PFSK-1 (cell line): ENCODE results near the gene ZNF394.

Experiments used
- FOXP2 ChIP-seq: optimal IDR thresholded peaks from 2 replicates; pipeline ENCODE3; 2011; ENCODE audit warnings: borderline replicate concordance, control low read depth, inconsistent platforms; ENCODE audit not compliant: insufficient read depth; ENCODE audit errors: extremely low read length, extremely low read depth
- POLR2AphosphoS5 ChIP-seq: IDR thresholded peaks from 2 replicates; pipeline ENCODE4 v1.6.1; 2012; ENCODE audit warnings: low read depth, mild to moderate bottlenecking, control low read depth, low read length, moderate library complexity
- SIN3A ChIP-seq: IDR thresholded peaks from 2 replicates; pipeline ENCODE4 v1.6.1; 2012; ENCODE audit warnings: mild to moderate bottlenecking, low read length, moderate library complexity, borderline replicate concordance; ENCODE audit not compliant: insufficient read depth
- TAF1 ChIP-seq: IDR thresholded peaks from 2 replicates; pipeline ENCODE4 v1.6.1; 2012; ENCODE audit warnings: low read length, control low read depth, borderline replicate concordance; ENCODE audit not compliant: insufficient read depth
- TF ChIP-seq, protein P1 (sequence below), 2 experiments: IDR thresholded peaks; 2 replicates each; pipeline versions ENCODE4 v1.6.1 to v1.8.0; 2011 to 2012; ENCODE audit warnings: low read depth in 2 of 2, low read length in 2 of 2, control low read depth in 1 of 2, inconsistent platforms in 1 of 2, mild to moderate bottlenecking in 1 of 2, moderate library complexity in 1 of 2; ENCODE audit not compliant: insufficient read depth in 1 of 2

Gene ZNF394

DNA sequence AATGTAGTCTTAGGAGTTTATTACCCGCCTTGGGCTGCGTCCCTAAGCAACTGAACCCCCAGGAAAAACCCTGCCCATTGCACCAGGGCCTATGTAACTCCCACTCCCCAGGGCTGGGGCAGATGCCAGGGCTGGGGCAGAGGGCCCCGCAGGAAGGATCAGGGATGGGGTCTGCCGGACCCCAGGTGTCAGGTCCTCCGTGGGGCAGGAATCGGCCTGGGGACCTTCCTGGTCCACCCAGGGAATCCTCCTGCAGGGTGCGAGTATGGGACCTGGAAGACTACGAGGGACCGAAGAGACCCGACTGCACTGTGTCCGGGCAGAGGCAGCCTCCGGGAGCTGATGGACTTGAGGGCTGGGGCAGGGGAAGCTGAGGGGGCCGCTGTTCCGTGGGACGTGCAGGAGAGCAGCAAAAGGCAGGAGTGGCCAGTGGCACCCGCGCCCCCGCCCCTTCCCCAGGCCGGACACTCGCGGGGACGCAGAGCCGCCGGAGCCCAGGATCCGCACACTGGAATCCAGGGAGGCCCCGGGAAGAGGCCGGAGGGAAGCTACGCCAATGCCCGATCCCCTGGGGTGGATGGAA is 31.7 kb downstream of the ZNF394 start:
- no peak for TF ChIP-seq FOXP2
- no peak for TF ChIP-seq SIN3A
- no peak for TF ChIP-seq POLR2AphosphoS5
- TF ChIP-seq, protein P1, sequence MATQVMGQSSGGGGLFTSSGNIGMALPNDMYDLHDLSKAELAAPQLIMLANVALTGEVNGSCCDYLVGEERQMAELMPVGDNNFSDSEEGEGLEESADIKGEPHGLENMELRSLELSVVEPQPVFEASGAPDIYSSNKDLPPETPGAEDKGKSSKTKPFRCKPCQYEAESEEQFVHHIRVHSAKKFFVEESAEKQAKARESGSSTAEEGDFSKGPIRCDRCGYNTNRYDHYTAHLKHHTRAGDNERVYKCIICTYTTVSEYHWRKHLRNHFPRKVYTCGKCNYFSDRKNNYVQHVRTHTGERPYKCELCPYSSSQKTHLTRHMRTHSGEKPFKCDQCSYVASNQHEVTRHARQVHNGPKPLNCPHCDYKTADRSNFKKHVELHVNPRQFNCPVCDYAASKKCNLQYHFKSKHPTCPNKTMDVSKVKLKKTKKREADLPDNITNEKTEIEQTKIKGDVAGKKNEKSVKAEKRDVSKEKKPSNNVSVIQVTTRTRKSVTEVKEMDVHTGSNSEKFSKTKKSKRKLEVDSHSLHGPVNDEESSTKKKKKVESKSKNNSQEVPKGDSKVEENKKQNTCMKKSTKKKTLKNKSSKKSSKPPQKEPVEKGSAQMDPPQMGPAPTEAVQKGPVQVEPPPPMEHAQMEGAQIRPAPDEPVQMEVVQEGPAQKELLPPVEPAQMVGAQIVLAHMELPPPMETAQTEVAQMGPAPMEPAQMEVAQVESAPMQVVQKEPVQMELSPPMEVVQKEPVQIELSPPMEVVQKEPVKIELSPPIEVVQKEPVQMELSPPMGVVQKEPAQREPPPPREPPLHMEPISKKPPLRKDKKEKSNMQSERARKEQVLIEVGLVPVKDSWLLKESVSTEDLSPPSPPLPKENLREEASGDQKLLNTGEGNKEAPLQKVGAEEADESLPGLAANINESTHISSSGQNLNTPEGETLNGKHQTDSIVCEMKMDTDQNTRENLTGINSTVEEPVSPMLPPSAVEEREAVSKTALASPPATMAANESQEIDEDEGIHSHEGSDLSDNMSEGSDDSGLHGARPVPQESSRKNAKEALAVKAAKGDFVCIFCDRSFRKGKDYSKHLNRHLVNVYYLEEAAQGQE (IDR thresholded peaks at IDR 0.05; ENCODE audit: insufficient read depth in 1 of 2, low read depth in 2 of 2, low read length in 2 of 2) = no peak
- no peak for TF ChIP-seq TAF1

DNA sequence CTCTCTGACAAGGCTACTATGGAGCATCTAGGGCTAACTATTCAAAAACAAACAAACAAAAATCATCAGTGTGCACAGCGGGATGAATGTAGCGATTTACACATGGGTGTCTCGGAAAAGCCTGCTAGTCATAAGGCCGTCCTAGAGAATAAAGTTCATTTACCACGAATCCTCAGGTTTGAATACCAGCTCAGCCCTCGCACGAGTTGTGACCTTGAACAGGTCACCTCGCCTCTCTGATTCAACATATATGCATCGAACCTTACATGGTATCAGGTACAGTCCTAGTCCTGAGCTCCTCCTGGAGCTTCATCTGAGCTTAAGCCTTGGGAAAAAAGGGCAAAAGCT is 34.7 kb downstream of the ZNF394 start:
- no peak for TF ChIP-seq SIN3A
- TF ChIP-seq, protein P1 (IDR thresholded peaks at IDR 0.05; ENCODE audit: insufficient read depth in 1 of 2, low read depth in 2 of 2, low read length in 2 of 2) = no peak
- no peak for TF ChIP-seq TAF1
- TF ChIP-seq POLR2AphosphoS5 = no peak
- no peak for TF ChIP-seq FOXP2

DNA sequence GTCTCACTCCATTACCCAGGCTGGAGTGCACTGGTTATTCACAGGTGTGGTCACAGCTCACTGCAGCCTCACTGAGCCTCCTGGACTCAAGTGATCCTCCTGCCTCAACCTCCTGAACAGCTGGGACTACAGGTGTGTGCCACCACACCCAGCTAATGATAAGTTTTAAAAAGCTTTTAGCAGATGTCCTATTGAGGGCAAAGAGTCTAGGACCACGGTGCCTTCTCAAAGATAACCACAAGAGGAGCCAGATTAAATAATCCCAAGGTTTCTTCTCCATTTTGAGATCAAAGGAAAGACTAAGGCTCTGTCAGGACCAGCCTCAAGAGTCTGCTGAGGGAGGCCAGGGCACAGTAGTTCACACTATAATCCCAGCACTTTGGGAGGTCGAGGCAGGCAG is 38.9 kb downstream of the ZNF394 start:
- no peak for TF ChIP-seq TAF1
- TF ChIP-seq SIN3A = no peak
- TF ChIP-seq, protein P1 (IDR thresholded peaks at IDR 0.05; ENCODE audit: insufficient read depth in 1 of 2, low read depth in 2 of 2, low read length in 2 of 2) = no peak
- TF ChIP-seq FOXP2 = no peak
- TF ChIP-seq POLR2AphosphoS5 = no peak

DNA sequence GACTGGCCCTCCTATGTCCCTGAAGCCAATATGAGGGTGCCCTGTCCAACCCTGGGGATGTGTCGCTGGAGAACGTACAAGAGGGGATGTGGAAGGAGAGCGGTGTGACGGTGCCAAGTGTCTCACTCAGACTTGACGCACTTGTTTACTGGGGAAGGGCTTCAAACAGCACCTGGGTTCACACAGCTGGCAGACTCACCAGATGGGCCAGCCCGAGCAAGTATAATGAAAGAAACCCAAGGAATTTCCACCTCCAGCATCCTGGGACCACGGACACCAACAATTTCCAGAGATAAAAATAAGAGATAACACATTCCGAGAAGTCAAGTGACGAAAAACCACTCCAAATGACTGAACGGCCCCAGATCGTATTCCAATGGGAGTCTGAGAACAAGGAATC is 39.4 kb downstream of the ZNF394 start:
- TF ChIP-seq FOXP2 (no peak), POLR2AphosphoS5 (0 out of 2 replicates have a peak, but pooled peaks have one; percentile 27)

DNA sequence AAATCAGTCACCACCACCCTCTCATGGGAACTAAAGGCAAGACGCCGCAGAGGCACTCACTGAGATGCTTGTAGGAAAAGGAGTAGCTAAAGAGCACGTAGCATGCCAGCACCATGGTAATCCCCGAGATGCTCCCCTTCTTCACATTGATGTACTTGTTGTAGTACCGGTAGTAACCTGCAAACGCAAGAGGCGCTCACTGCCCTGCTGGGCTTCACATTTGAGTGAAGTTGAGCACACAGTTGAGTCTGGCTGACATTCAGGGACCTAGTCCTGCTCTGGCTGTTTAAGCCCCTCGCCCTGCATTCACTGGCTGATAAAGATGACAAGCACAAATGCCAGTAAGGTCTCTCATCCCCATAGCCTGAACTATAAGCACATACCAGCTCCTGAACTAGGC is 41.0 kb downstream of the ZNF394 start:
- no peak for TF ChIP-seq SIN3A

DNA sequence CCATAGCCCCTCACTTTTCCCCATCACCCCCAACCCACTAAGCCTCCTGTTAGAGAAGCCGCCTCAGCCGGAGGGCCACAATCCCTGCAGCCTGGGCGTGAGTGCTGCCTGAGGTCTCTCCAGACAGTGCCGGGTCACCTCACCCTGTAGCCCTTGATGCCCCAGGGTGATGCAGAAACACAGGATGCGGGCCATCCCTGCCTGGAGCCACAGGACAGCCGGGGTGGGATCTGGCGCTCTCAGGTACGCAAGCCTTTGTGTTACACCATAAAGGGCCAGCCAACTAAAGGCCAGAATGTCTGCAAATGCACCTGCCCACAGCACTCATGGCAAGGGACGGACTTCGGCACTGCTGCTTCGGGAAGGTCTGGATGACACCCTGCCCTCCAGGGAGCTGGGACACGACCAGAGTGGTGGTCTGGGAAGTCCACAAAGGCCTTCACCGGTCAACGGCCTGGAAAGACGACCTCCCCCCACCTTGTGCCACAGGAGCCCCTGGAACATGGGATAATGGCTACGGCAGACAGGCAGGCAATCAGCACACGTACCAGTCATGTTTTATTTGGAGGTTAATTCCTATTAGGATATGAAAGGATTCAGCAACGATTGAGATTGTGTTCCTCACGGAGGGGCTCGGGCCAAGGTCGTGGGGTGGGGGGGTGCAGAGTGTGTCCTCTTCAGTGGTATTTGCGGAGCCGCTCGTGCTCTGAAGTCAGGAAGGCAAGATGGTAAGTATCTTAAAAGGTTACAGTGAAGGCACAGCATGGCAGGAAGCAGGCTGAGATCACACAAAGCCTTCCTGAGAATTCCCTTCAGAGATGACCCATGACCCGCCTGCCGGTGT is 42.2 kb downstream of the ZNF394 start:
- TF ChIP-seq, protein P1 (IDR thresholded peaks at IDR 0.05; ENCODE audit: insufficient read depth in 1 of 2, low read depth in 2 of 2, low read length in 2 of 2) = no peak
- TF ChIP-seq POLR2AphosphoS5 = no peak
- TF ChIP-seq TAF1 = no peak
- TF ChIP-seq FOXP2 = no peak
- no peak for TF ChIP-seq SIN3A
